B cell (primary cell): Measurements from ENCODE around the gene ARHGAP9. TPM values are rescaled to one million over a fixed set of nuclear protein-coding genes. Genes with fewer than 3 reads are reported as not detected.

Experiments
- ATAC-seq: fragments of 200-7000 bp; cut with Tn5 transposase; one replicate; pipeline ENCODE4 v1.10.0; 2021; ENCODE audit warnings: low read depth, mild to moderate bottlenecking, moderate number of reproducible peaks, moderate library complexity
- CTCF ChIA-PET: fragments of 350-600 bp; sonication (Branson Sonifier 250); formaldehyde crosslinking; loops from one replicate; lab custom pipeline; 2021; ENCODE audit warnings: antibody characterized with exemption, inconsistent platforms; lab: Charles Lee
- POLR2A ChIA-PET: fragments of 350-600 bp; sonication (Branson Sonifier 250); formaldehyde crosslinking; loops from one replicate; lab custom pipeline; 2021; ENCODE audit warnings: antibody characterized with exemption; lab: Charles Lee
- DNase-seq: peaks from one replicate; pipeline ENCODE4 v3.0.0; 2013
- H2AFZ ChIP-seq: 2 replicates; pipeline ENCODE4 v1.6.1; 2012; ENCODE audit warnings: mild to moderate bottlenecking, low read depth, low read length; ENCODE audit not compliant: insufficient read depth, poor library complexity, severe bottlenecking
- H3K27ac ChIP-seq, 2 donors: 1 replicate in 1 of 2; 2 replicates in 1 of 2; pipeline ENCODE4 v1.5.1; 2012 to 2013; ENCODE audit warnings: low read length in 2 of 2, mild to moderate bottlenecking in 2 of 2, moderate library complexity in 1 of 2
- H3K27me3 ChIP-seq, 4 experiments: fragments of 200-600 bp in 1 of 4; sonication (generic) in 1 of 4; replicated peaks in 1 of 4; 1 replicate in 2 of 4; 2 replicates in 2 of 4; pipeline versions ENCODE4 v1.6.1 to v1.7.0; 2013 to 2016; ENCODE audit warnings: low read length in 3 of 4, mild to moderate bottlenecking in 2 of 4, mixed read lengths in 1 of 4, moderate library complexity in 1 of 4; ENCODE audit not compliant: insufficient read depth in 4 of 4, control insufficient read depth in 3 of 4; ENCODE audit errors: control extremely low read depth in 1 of 4
- H3K36me3 ChIP-seq, 2 experiments: replicated peaks in 1 of 2; 1 replicate in 1 of 2; 2 replicates in 1 of 2; pipeline versions ENCODE4 v1.6.1 to v1.7.1; 2013; ENCODE audit warnings: low read length in 1 of 2; ENCODE audit not compliant: insufficient read depth in 2 of 2, control insufficient read depth in 1 of 2; ENCODE audit errors: control extremely low read depth in 1 of 2, extremely low read depth in 1 of 2
- H3K4me1 ChIP-seq, 2 donors: fragments of 200-600 bp in 1 of 2; sonication (generic) in 1 of 2; 1 replicate in 1 of 2; 2 replicates in 1 of 2; pipeline versions ENCODE4 v1.5.1 to v1.6.1; 2013 to 2017; ENCODE audit warnings: low read length in 2 of 2; ENCODE audit not compliant: control insufficient read depth in 2 of 2, insufficient read depth in 2 of 2
- H3K4me2 ChIP-seq: replicated peaks from 2 replicates; pipeline ENCODE3; 2012; ENCODE audit warnings: mild to moderate bottlenecking, low read depth, low read length; ENCODE audit not compliant: poor library complexity, severe bottlenecking
- H3K4me3 ChIP-seq, 5 experiments: fragments of 200-600 bp in 1 of 5; sonication (generic) in 1 of 5; 1 replicate in 3 of 5; 2 replicates in 2 of 5; pipeline versions ENCODE4 v1.5.1 to v1.7.0; 2011 to 2016; ENCODE audit warnings: low read length in 4 of 5, mild to moderate bottlenecking in 4 of 5, low read depth in 2 of 5, control low read depth in 1 of 5, moderate library complexity in 1 of 5; ENCODE audit not compliant: insufficient read depth in 1 of 5; ENCODE audit errors: control extremely low read depth in 1 of 5, extremely low read depth in 1 of 5
- H3K79me2 ChIP-seq: fragments of 200-600 bp; sonication (generic); one replicate; pipeline ENCODE4 v1.6.0; 2016; ENCODE audit warnings: low read length; ENCODE audit not compliant: control insufficient read depth, insufficient read depth
- H3K9ac ChIP-seq: fragments of 200-600 bp; sonication (generic); 2 replicates; pipeline ENCODE4 v1.6.1; 2017; ENCODE audit warnings: mild to moderate bottlenecking, low read length, moderate library complexity
- H3K9me3 ChIP-seq, 3 donors: one replicate each; pipeline versions ENCODE4 v1.6.1 to v1.7.1; 2013; ENCODE audit warnings: low read length in 2 of 3; ENCODE audit not compliant: control insufficient read depth in 2 of 3, insufficient read depth in 1 of 3; ENCODE audit errors: control extremely low read depth in 1 of 3
- H4K20me1 ChIP-seq: 2 replicates; pipeline ENCODE4 v1.6.0; 2012; ENCODE audit warnings: mild to moderate bottlenecking, low read length; ENCODE audit not compliant: insufficient read depth, control insufficient read depth, poor library complexity, severe bottlenecking
- H3K27ac Mint-ChIP-seq: one replicate; pipeline ENCODE4 v1.8.0; 2021; ENCODE audit warnings: mixed read lengths
- H3K27me3 Mint-ChIP-seq: one replicate; pipeline ENCODE4 v1.8.0; 2021; ENCODE audit warnings: mixed read lengths
- H3K4me1 Mint-ChIP-seq: one replicate; pipeline ENCODE4 v1.8.0; 2021; ENCODE audit warnings: mixed read lengths
- H3K4me3 Mint-ChIP-seq: one replicate; pipeline ENCODE4 v1.8.0; 2021; ENCODE audit warnings: mixed read lengths
- H3K9me3 Mint-ChIP-seq: one replicate; pipeline ENCODE4 v1.8.0; 2022; ENCODE audit warnings: mixed read lengths; ENCODE audit not compliant: insufficient read depth
- EZH2 ChIP-seq: IDR thresholded peaks from 2 replicates; pipeline ENCODE4 v1.6.1; 2012; ENCODE audit warnings: borderline replicate concordance, low read depth, mild to moderate bottlenecking, moderate library complexity, low read length; ENCODE audit not compliant: insufficient read depth, poor library complexity, severe bottlenecking
- WGBS: methylation state at CpG from one replicate; pipeline ENCODE4 v1.1.5; 2013; ENCODE audit warnings: missing lambda C conversion rate; ENCODE audit not compliant: insufficient coverage; 5-methylcytosine and 5-hydroxymethylcytosine counted together
- intact Hi-C: fragments of 100-400 bp; cut with micrococcal nuclease; formaldehyde crosslinking; loops from one replicate; pipeline ENCODE4 v1.10.0; 2022
- polyA plus RNA-seq: library from polyadenylated mRNA; depleted of rRNA; stranded (reverse); fragments of >200 nt; gene quantifications from 2 replicates; pipeline ENCODE4 v1.2.3, GENCODE V29; 2012
- total RNA-seq, 2 donors: library from RNA; stranded (reverse); fragments of 120-200 nt in 1 of 2; gene quantifications; 1 replicate in 1 of 2; 2 replicates in 1 of 2; pipeline versions ENCODE4 v1.2.3 to v1.2.4, GENCODE V29; 2013 to 2022
- TF ChIP-seq, protein P1 (sequence below): fragments of 200-600 bp; IDR thresholded peaks from one replicate; pipeline ENCODE4 v1.8.0; 2022; ENCODE audit warnings: antibody characterized with exemption, mild to moderate bottlenecking

Gene ARHGAP9
- total and polyA plus RNA-seq, 2 donors (not counting 1 experiment from before 2014, with no cell fraction given), result 161 to 390 TPM

DNA sequence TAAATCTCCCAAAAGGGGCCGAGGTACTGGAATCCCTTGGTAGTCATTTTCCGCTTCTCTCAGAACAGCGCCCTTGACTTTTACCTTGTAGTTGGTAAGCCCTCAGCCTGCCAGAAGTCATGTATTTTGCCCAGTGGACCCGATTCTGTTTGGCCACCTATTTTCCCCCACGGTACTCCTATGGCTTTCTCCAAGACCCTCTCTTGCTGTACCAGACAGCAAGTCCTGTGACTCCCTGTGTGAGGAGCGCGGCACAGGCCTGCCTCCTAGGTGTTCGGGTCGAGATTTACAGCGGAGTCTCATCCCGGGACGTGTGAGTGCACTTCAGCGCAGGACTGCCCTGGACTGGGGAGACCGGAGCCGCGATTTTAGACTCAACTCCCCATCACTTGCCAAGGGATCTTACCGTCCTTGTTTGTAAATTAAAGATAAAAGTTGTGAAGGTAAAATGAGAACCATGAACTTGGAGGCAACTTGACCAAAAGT, 41.9 kb upstream of the ARHGAP9 start:
- Histone ChIP-seq H3K4me3 (peak overlapping the region; percentile 58 to 97 (median 77)), H3K9ac (peak overlapping the region; percentile 87), H3K27me3 (no peaks in the 10 kb centered on the region), H2AFZ (peak overlapping the region; percentile 10), H3K4me1 (peaks cover 42 to 53% of the 10 kb centered on the region in 2 donors), H3K9me3 (no peaks in the 10 kb centered on the region), H3K79me2 (peaks cover 34% of the 10 kb centered on the region), H3K27ac (peak overlapping the region; percentile 98 to 100), H3K36me3 (peaks cover 4 to 26% of the 10 kb centered on the region in 2 experiments), H3K4me2 (peak overlapping the region; percentile 98), H4K20me1 (peaks cover 31% of the 10 kb centered on the region)
- ChIA-PET POLR2A (interaction anchor here (2.1 kb wide), 1 partner anchor 44 kb away, joined by 11 read pairs; no protein-coding TSS in a partner anchor), CTCF (no interaction called here)
- Mint-ChIP-seq H3K27me3 (no peaks in the 10 kb centered on the region), H3K4me1 (peaks cover 60% of the 10 kb centered on the region), H3K27ac (peak overlapping the region; percentile 100), H3K9me3 (no peaks in the 10 kb centered on the region), H3K4me3 (peak overlapping the region; percentile 98)
- DNase-seq (no peak), ATAC-seq (no peak)
- TF ChIP-seq, protein P1, sequence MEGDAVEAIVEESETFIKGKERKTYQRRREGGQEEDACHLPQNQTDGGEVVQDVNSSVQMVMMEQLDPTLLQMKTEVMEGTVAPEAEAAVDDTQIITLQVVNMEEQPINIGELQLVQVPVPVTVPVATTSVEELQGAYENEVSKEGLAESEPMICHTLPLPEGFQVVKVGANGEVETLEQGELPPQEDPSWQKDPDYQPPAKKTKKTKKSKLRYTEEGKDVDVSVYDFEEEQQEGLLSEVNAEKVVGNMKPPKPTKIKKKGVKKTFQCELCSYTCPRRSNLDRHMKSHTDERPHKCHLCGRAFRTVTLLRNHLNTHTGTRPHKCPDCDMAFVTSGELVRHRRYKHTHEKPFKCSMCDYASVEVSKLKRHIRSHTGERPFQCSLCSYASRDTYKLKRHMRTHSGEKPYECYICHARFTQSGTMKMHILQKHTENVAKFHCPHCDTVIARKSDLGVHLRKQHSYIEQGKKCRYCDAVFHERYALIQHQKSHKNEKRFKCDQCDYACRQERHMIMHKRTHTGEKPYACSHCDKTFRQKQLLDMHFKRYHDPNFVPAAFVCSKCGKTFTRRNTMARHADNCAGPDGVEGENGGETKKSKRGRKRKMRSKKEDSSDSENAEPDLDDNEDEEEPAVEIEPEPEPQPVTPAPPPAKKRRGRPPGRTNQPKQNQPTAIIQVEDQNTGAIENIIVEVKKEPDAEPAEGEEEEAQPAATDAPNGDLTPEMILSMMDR, result no peak
- TF ChIP-seq EZH2, result no peak
- WGBS, result 81% methylated on average over 8 of the region's 17 CpGs
- intact Hi-C loops, result loop anchor here (1.0 to 10.0 kb wide), 13 partner anchors 26 to 1403 kb away; partner anchors contain the start of genes ARHGAP9, BAZ2A, CDK4 and CNPY2
